GM19035 (cell line): ENCODE results near the gene PRKAR2B.
"Not testable (repeated sequence)": the region's sequence is repeated elsewhere in the genome, so short reads cannot be mapped to it uniquely, and the experiment has no call there.

Experiments
- ATAC-seq: cut with Tn5 transposase; IDR thresholded peaks from one replicate; pipeline ENCODE4 v1.9.1; 2021; ENCODE audit not compliant: unreplicated experiment

Gene PRKAR2B

DNA sequence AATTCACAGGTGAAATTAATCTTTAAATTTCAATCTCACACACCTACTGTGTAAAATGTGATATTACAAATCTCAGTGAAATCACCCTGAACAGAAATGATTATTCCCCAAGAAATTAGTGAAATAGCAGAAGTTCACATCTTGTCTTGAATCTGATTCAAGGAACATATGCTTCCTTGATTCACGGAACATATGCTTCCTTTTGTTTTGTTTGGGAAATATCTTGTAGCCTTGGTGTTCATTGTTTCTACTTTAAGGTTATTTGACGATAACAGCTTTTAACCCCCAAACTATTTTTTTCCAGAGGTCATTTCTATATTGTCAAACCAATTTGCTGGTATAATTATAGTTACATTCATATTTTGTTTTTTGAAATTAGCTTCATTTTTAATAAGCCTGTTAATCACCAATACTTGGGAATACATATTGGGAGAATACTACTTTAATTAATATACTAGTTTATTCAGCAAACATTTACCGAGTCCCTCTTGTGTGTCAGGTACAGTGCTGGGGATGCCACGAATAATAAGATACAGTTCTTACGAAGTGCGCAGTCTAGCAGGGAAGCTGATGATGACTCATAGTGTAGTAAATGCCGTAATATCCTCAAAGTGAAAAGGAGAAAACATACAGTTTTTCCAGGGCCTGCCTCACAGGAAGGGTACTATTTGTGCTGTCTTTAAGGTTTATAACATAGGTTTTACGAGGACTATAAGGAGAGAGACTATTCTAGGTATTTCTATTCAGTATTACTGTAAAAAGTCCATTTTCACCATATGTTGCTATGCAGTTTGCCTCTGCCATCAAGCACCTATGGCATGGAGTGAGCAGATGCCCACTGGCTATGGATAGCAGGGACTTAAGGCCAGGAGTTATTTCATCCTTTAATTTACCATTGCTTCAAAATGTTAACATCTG is 32.5 kb downstream of the PRKAR2B start:
- no peak for ATAC-seq

DNA sequence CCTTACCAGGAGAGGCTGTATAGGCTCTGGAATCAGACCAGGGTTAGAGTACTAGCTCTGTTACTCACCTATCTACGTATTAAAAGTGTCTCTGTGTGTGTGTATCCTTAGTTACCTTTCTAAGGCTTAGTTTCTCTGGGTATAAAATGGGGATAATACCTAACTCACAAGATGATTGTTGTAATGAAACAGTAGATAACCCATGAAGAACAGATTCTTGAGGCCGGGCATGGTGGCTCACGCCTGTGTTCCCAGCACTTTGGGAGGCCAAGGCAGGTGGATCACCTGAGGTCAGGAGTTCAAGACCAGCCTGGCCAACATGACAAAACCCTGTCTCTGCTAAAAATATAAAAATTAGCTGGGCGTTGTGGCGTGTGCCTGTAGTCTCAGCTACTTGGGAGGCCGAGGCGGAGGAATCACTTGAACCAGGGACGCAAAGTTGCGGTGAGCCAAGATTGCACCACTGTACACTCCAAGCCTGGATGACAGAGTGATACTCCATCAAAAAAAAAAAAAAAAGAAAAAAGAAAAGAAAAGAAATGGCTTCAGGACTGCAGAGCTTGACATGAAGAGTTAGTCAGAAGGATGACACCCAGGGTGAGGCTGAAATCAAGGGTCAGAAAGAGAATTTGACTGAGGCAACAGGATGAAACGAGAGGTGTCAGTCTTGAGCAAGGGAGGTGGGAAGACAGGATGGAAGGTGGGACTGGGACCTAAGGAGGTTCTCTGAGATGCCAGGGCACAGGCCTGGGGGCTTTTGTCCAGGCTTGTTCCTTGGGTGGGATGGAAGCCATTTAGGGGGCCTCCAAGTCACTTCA is 33.4 kb downstream of the PRKAR2B start:
- no peak for ATAC-seq

DNA sequence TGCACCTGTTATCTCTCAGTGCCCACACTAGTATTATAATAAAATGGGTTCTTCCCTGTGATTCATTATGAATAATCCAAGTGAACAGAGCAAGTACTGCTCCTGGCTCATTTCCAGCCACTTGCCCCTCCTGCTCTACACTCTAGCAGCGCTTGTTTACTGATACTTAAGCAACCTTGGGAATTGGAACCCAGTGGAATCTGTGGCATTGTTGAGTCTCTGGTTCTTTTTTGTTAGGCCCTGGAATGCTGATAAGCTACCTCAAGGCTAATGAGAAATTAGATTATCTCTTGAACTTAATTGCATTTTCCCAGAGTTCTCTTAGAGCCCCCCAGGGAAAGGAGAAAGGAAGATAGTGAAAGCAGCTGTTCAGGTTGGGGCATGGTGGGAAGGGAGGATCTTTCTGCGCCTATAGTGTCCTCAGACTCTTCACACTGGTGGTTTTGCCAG is 34.0 kb downstream of the PRKAR2B start:
- ATAC-seq = no peak

DNA sequence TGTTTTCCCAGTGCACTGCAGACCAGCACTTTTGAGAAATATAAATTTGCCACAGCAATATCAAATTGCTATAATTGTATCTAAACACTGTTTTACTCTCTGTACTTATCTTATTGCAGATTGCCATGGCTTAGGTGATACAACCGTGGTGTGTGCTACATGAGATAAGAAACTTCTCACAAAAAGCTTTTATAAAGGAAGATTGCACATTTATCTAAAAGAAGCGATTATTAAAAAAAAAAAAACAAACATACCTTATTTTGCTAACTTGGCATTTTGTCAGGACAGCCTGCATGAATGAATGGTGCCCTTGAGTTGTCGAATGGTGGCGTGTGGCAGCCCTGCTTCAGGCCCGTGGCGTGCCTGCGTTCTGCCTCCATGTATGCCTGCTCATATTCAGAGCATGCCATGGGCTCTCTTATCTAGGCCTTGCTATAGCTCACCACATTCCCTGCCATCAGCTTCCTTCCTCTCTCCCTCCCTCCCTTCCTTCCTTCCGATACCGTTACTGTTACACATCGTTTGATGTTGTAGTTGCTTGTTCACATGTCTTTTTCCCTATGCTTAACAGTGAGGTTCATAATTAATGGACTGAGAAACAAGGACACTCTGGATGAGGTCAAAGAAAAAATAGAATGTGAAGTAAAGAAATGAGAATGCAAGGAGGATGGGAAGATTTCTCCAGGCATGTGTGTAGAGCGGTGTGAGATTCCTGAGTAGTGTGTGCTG is 34.9 kb downstream of the PRKAR2B start:
- ATAC-seq = no peak

DNA sequence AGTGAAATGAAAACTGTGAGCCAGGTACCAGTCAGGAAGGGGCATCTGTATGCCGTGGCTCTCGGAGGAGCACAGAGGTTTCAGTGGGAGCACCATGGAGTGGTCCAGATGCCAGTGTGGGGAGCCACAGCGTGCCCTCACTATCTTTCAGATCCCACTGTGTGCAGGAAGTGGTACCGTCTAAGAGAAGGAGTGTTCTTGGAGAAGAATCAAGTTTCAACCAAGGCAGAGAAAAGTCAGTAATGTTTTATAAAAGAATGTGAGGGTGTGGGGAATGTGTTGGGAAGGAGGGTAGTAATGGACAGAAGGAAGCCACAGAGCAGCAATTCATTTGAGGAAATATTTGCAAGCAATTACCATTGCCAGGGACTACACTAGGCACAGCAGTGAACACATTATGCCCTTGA is 35.6 kb downstream of the PRKAR2B start:
- ATAC-seq = no peak

DNA sequence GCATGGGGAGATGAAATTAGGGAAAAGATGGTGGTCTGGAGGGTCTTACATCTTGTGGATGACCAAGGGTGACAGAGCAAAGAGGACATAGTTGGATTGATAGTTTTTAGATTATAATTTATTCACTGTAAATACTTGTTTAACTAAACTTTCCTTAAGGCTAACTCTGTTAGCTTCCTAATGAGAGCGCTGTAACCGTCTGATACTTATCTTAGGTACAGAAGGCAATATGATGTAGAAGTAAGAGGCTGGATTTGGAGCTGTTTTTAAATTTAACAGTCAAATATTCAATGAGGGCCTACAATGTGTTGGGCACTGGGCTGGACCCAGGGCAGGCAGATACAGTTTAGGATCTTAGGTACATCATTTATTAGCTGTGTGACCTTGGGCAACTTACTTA is 36.0 kb downstream of the PRKAR2B start:
- no peak for ATAC-seq

DNA sequence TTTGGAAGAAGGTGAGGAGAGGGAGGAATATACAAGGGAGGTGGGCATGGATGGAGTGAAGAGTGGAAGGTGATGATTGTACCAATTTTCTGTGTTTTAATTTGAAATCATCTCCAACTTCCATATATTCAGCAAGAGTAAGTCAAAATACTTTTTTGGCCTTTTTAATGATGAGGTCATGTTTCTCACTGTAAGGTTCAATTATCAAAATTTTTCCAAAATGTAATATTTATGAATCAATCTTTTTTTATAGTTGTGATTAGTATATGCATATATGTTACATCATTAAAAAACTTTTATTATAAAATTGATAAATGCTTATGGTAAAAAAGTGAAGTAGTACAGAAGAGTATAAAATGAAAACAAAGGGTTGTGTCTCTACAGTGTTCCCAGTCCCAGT is 40.7 kb downstream of the PRKAR2B start:
- no peak for ATAC-seq

DNA sequence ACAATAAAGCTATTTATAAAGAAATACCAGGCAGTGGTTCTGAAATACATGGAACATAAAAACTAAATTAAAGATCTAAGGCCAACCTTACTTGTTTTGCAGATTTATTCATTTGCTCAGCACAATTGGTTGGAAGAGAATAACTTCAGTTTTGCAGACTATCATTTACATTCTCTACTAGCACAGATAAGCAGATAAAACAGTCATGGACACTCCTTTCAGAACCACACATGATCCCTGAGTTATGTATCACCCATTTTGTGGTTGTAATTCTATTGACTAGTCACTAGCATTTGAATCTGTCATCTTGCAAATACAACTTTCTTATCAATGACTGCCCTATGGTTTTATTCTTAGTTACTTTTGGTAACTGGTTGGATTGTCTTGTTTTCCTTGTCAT is 45.1 kb downstream of the PRKAR2B start:
- no peak for ATAC-seq

DNA sequence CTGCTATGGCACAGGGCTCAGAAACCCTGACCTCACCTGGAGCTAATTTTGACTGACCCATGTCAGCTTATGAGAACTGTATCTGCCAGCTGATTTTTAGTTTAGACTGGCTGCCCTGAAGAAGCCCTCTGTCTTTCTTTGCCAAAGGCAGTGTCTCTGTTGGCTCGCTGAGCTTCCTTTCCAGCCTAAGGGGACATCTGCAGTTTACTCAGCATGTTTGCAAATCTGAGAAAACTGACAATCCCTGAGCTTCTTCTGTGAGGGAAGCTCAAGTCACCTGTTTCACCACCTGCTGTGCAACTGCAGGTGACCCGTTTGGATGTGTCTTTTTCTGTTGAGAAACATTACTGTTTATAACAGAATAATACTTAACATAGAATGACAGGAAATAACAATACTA is 46.0 kb downstream of the PRKAR2B start:
- no peak for ATAC-seq

DNA sequence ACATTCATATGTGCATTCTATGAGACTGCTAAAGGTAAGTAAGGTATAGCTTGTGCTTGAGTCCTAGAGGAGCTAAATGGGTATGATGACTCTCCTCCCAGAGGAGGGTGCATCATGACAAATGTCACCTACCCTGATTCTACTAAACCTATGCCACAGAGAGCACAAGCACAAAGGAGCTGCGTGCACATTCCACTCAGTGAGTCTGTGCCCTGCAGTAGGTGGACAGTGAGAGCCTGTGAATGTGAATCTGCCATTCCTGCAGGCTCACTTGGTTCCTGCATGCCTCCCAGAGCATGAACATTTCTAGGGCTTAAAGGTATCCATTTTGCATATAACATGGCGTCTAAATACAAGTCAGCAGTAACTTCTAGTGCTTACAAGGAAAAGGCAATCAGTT is 46.8 kb downstream of the PRKAR2B start:
- no peak for ATAC-seq

DNA sequence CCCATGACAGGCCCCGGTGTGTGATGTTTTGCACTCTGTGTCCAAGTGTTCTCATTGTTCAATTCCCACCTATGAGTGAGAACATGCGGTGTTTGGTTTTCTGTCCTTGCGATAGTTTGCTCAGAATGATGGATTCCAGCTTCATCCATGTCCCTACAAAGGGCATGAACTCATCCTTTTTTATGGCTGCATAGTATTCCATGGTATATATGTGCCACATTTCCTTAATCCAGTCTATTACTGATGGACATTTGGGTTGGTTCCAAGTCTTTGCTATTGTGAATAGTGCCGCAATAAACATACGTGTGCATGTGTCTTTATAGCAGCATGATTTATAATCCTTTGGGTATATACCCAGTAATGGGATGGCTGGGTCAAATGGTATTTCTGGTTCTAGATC is 49.2 kb downstream of the PRKAR2B start:
- not testable (repeated sequence) for ATAC-seq

DNA sequence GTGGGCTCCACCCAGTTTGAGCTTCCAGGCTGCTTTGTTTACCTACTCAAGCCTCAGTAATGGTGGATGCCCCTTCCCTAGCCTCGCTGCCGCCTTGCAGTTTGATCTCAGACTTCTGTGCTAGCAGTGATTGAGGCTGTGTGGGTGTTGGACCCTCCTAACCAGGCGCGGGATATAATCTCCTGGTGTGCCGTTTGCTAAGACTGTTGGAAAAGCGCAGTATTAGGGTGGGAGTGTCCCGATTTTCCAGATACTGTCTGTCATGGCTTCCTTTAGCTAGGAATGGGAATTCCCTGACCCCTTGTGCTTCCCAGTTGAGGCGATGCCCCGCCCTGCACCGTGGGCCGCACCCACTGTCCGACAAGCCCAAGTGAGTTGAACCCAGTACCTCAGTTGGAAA is 54.6 kb downstream of the PRKAR2B start:
- not testable (repeated sequence) for ATAC-seq

DNA sequence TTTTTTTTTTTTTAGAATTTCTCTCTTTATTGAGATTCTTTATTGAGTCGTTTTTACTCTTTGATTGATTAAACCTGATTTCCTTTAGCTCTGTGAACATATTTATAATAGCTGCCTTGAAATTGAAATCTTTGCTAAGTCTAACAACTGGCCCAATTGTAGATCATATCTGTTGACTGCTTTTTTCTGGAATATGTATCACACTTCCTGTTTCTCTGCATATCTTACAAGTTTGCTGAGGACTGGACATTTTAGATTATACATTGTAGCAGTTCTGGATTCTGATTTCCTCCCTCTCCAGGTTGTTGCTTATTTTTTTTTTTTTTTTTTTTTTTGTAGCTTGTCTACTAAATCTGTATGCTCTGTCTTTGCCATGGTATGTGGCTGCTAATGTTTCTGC is 56.3 kb downstream of the PRKAR2B start:
- no peak for ATAC-seq

DNA sequence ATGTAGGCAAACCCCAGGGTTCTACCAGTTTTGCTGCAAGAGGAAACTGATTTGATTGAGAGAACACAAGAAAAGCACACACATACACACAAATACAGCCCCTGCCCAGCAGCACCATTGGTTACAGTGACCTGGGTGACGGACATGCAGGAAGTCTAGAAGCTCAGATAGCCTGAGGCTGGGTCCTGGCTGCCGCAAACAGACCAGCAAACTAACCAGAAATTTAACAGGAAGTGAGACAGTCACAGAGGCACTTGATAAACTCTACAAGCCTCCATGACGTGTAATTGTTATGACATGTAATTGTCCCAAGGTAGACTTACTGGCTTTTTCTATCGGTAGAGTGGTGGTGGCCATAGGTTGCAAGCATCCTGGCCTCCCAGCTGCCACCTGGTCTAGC is 58.9 kb downstream of the PRKAR2B start:
- ATAC-seq = no peak

DNA sequence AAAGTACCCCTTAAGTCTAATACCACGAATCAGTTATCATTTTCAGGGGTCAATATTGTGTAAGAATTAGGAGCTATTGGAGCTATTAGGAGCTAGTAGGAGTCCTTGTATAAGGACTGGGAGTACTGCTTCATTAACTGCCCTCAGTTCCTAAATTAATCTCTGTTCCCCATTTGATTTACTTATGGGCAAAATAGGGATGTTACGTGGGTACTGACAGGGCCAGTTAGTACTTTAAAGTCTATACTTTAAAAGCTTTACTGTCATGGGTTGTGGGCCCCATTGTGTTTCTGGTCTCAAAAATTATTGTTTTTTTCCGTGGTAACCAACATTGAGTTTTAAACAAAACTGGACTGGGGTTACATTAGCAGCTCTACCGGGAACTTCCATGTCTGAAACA is 60.3 kb downstream of the PRKAR2B start:
- no peak for ATAC-seq

DNA sequence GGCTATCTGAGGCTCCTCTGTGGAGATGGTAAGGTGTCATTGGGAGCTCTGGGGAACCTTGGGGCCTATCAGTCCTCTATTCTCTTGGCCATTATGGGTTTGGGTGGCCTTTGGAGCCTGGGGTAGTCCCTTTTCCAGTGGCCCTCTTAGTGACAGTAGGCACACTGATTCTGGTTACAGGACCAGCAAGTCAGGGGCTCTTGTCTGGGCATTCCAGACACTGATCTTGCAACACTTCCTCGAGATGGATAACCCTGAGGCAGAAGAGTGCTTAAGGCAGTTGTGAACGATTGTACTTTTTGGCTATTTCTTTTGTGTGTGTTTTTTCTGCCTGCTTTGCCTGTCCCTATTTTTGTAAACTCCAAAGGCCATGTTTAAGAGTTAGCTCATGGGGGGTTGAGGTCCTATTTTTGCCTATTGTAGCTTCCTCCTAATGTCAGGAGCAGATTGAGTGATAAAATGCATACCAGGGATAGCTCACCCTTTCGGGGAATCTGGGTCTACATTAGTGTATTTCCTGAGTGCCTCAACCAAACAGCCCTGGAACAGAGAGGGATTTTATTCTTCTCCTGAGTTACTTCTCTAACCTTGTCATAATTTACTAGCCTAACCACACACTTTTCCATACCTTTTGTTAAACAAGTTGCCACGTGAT is 61.2 kb downstream of the PRKAR2B start:
- no peak for ATAC-seq

DNA sequence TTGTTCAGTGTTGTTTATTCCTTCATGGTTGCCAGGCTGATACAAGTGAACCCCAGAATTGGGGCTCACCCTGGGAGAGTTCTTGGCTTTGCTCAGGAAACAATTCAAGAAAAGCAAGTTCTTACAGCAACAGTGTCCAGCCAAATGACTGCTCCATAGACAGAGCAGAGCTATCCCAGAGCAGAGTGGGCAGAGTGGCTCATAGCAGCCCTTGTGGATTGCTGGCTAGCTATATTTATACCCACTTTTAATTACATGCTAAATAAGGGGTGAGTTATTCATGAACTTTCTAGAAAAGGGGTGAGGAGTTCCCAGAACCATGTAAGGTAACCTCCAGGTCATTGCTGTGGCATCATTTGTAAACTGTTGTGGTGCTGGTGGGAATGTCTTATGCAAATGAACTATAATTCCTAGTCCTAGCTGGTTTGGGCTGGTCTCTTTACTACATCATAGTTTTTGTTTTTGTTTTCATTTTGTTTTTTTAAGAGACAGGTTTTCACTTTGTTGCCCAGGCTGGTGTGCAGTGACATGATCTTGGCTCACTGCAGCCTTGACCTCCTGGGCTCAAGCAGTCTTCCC is 64.4 kb downstream of the PRKAR2B start:
- no peak for ATAC-seq

DNA sequence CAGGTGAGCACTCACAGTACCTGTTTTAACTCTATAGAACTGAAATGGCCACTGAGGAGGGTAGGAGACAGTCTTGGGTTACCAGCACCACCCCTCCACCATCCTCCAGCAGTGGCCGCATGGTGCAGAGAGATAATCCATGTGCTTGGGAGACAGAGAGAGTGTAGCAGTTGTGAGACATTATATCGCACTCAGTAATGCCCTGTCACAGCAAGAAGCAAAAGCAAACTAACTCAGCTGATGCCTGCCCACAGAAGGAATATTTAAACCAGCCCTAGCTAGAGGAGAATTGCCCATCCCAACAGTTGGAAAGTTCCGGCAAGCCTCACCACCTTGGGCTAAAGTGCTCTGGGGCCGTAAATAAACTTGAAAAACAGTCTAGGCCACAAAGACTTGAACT is 65.5 kb downstream of the PRKAR2B start:
- no peak for ATAC-seq

DNA sequence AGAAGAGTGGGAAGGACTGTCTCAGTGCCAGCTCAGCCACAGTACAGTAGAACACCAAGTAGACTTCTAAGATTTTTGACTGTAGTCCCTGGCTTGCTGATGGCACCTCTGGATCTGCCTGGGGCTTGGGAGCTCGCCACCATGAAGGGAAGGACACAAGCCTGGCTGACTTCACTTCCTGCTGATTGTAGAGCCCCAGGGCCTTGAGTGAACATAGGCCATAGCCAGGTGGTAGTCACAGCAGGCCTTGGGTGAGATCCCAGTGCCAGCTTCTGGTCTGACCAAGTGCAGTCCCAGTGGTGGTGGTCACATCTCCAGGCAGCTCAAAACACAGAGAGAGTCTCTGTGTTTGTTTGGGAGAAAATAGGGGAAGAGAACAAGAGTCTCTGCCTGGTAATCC is 66.7 kb downstream of the PRKAR2B start:
- no peak for ATAC-seq

DNA sequence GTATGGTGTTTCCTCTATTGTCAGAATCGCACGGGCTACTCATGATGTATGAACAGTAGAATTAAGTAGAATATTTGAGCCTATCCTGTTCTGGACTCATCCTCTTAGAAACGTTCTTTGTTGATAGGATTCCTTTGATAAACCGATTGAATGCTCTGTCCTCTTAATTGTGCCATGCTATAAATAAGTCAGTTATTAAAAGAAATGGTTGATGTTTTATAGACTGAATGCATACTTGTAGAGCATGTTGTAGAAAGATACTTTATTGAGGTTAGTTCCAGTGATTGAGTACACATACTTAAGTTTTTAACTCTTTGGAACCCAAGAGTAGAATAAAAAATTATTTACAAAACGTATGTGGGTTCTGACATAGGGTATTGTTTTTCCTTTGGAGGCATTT is 69.4 kb downstream of the PRKAR2B start:
- ATAC-seq = no peak

DNA sequence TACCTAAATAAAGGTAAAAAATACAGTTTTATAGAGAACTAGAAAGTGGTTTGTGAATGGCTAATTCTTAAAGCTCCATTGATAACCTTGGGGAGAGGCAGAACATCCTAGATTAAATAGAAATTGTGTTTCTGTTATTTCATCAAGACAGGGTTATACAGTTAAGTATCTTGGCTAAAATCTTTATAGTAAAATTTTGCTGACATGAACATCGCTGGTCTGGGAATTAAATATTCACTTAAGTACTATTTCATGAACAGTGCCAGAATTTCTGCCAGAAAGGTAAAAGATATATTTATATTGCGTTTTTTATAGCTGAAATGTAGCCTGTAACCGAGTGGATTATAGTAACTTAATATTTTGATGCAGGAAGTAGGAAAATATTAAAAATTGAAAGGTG is 70.6 kb downstream of the PRKAR2B start:
- no peak for ATAC-seq
